ENCODE measurements around the gene MYL2.

- TF ChIP-seq CTCF (IDR thresholded peaks at IDR 0.05; ENCODE audit: low read length) (no peak), EZH2 (IDR thresholded peaks at IDR 0.05; ENCODE audit: borderline replicate concordance, low read length) (no peak)
Measured at GRCh38 chr12:110931315-110931728, 10.9 kb upstream of the MYL2 start.

Data from OCI-LY1 (cell line).